H9 (cell line): ENCODE measurements around the gene DLK2. TPM values are rescaled to one million over a fixed set of nuclear protein-coding genes. Genes with fewer than 3 reads are reported as not detected.

Experiments
- DNase-seq: peaks from one replicate; pipeline ENCODE4 v3.0.0-alpha.2; 2017
- H2AFZ ChIP-seq: one replicate; pipeline ENCODE4 v1.6.1; 2013; ENCODE audit warnings: mild to moderate bottlenecking, low read length, control low read depth, moderate library complexity
- H2AK5ac ChIP-seq: 2 replicates; pipeline ENCODE4 v1.6.1; 2013; ENCODE audit warnings: low read length, control low read depth, mixed read lengths; ENCODE audit not compliant: insufficient read length
- H2BK120ac ChIP-seq: one replicate; pipeline ENCODE4 v1.6.1; 2013; ENCODE audit warnings: low read depth, mild to moderate bottlenecking, low read length, control low read depth, inconsistent platforms; ENCODE audit not compliant: poor library complexity, severe bottlenecking
- H2BK12ac ChIP-seq: 2 replicates; pipeline ENCODE4 v1.6.1; 2013; ENCODE audit warnings: low read length, control low read depth, mixed read lengths, low read depth; ENCODE audit not compliant: insufficient read length
- H2BK15ac ChIP-seq: 2 replicates; pipeline ENCODE4 v1.6.1; 2013; ENCODE audit warnings: low read depth, low read length, control low read depth
- H2BK20ac ChIP-seq: one replicate; pipeline ENCODE4 v1.6.1; 2013; ENCODE audit warnings: low read depth, mild to moderate bottlenecking, low read length, control low read depth, inconsistent platforms; ENCODE audit not compliant: poor library complexity, severe bottlenecking
- H2BK5ac ChIP-seq: 2 replicates; pipeline ENCODE4 v1.6.1; 2013; ENCODE audit warnings: low read length, control low read depth, mixed read lengths; ENCODE audit not compliant: insufficient read length
- H3K14ac ChIP-seq: 2 replicates; pipeline ENCODE4 v1.6.1; 2013; ENCODE audit warnings: low read length, control low read depth; ENCODE audit not compliant: insufficient read depth
- H3K18ac ChIP-seq: 2 replicates; pipeline ENCODE4 v1.6.1; 2013; ENCODE audit warnings: low read depth, mild to moderate bottlenecking, mixed read lengths, low read length, control low read depth; ENCODE audit not compliant: insufficient read length
- H3K23ac ChIP-seq: 2 replicates; pipeline ENCODE4 v1.6.1; 2013; ENCODE audit warnings: low read length, control low read depth, mixed read lengths, low read depth; ENCODE audit not compliant: insufficient read length
- H3K23me2 ChIP-seq: 2 replicates; pipeline ENCODE4 v1.6.1; 2013; ENCODE audit warnings: low read depth, mild to moderate bottlenecking, mixed read lengths, low read length, control low read depth; ENCODE audit not compliant: insufficient read length, poor library complexity, severe bottlenecking
- H3K27ac ChIP-seq: 2 replicates; pipeline ENCODE4 v1.5.1; 2013; ENCODE audit warnings: low read length, control low read depth, mixed read lengths, low read depth; ENCODE audit not compliant: insufficient read length
- H3K27me3 ChIP-seq: 2 replicates; pipeline ENCODE4 v1.6.1; 2013; ENCODE audit warnings: low read length, control low read depth, inconsistent platforms; ENCODE audit not compliant: insufficient read depth
- H3K4ac ChIP-seq: 2 replicates; pipeline ENCODE4 v1.6.1; 2013; ENCODE audit warnings: low read depth, mild to moderate bottlenecking, control low read depth, inconsistent platforms, low read length, moderate library complexity
- H3K4me1 ChIP-seq: 2 replicates; pipeline ENCODE4 v1.6.1; 2013; ENCODE audit warnings: low read length, control low read depth, inconsistent platforms; ENCODE audit not compliant: insufficient read depth
- H3K4me2 ChIP-seq: 2 replicates; pipeline ENCODE4 v1.6.1; 2013; ENCODE audit warnings: low read length, control low read depth, mixed read lengths; ENCODE audit not compliant: insufficient read length, insufficient read depth
- H3K56ac ChIP-seq: 2 replicates; pipeline ENCODE4 v1.6.1; 2013; ENCODE audit warnings: low read depth, mild to moderate bottlenecking, mixed read lengths, low read length, control low read depth; ENCODE audit not compliant: insufficient read length
- H3K79me1 ChIP-seq: 2 replicates; pipeline ENCODE4 v1.6.1; 2013; ENCODE audit warnings: low read depth, mild to moderate bottlenecking, moderate library complexity, low read length, control low read depth, inconsistent platforms; ENCODE audit not compliant: insufficient read depth, poor library complexity, severe bottlenecking
- H3K79me2 ChIP-seq: 2 replicates; pipeline ENCODE4 v1.6.1; 2013; ENCODE audit warnings: low read length, control low read depth, inconsistent platforms; ENCODE audit not compliant: insufficient read depth
- H3K9ac ChIP-seq: 2 replicates; pipeline ENCODE4 v1.6.1; 2013; ENCODE audit warnings: low read length, control low read depth, mixed read lengths; ENCODE audit not compliant: insufficient read length; ENCODE audit errors: extremely low read depth
- H3K9me3 ChIP-seq: one replicate; pipeline ENCODE4 v1.6.1; 2013; ENCODE audit warnings: low read depth, low read length, inconsistent platforms; ENCODE audit not compliant: control insufficient read depth
- H3T11ph ChIP-seq: one replicate; pipeline ENCODE4 v1.6.1; 2013; ENCODE audit warnings: mild to moderate bottlenecking, low read length, control low read depth, inconsistent platforms
- H4K20me1 ChIP-seq: one replicate; pipeline ENCODE4 v1.6.1; 2013; ENCODE audit not compliant: control insufficient read depth, insufficient read length, insufficient read depth
- H4K5ac ChIP-seq: 2 replicates; pipeline ENCODE4 v1.6.1; 2013; ENCODE audit warnings: low read depth, mild to moderate bottlenecking, mixed read lengths, low read length, control low read depth; ENCODE audit not compliant: insufficient read length
- H4K8ac ChIP-seq: replicated peaks from 2 replicates; pipeline ENCODE4 v1.6.1; 2013; ENCODE audit warnings: low read length, control low read depth, mixed read lengths, low read depth; ENCODE audit not compliant: insufficient read length
- H4K91ac ChIP-seq: 2 replicates; pipeline ENCODE4 v1.6.1; 2013; ENCODE audit warnings: low read depth, mild to moderate bottlenecking, moderate library complexity, mixed read lengths, low read length, control low read depth; ENCODE audit not compliant: insufficient read length
- H3K27ac Mint-ChIP-seq, 3 experiments: 2 replicates in 2 of 3; 3 replicates in 1 of 3; pipeline ENCODE4 v1.8.0; 2020 to 2021; ENCODE audit warnings: mixed read lengths in 3 of 3, mild to moderate bottlenecking in 1 of 3, moderate library complexity in 1 of 3
- H3K27me3 Mint-ChIP-seq: 2 replicates; pipeline ENCODE4 v1.8.0; 2021; ENCODE audit warnings: low read depth, mild to moderate bottlenecking, moderate library complexity, mixed read lengths
- H3K36me3 Mint-ChIP-seq, 3 experiments: 2 replicates in 2 of 3; 3 replicates in 1 of 3; pipeline ENCODE4 v1.8.0; 2020 to 2021; ENCODE audit warnings: low read depth in 3 of 3, mixed read lengths in 3 of 3; ENCODE audit not compliant: insufficient read depth in 1 of 3
- H3K4me1 Mint-ChIP-seq, 2 experiments: 2 replicates each; pipeline ENCODE4 v1.8.0; 2020; ENCODE audit warnings: mixed read lengths in 2 of 2
- H3K4me3 Mint-ChIP-seq, 2 experiments: 2 replicates in 1 of 2; 3 replicates in 1 of 2; pipeline ENCODE4 v1.8.0; 2020 to 2021; ENCODE audit warnings: mild to moderate bottlenecking in 2 of 2, mixed read lengths in 2 of 2, moderate library complexity in 1 of 2
- H3K9me3 Mint-ChIP-seq, 2 experiments: 2 replicates in 1 of 2; 3 replicates in 1 of 2; pipeline ENCODE4 v1.8.0; 2020; ENCODE audit warnings: mild to moderate bottlenecking in 2 of 2, mixed read lengths in 2 of 2, moderate library complexity in 1 of 2
- CTCF ChIP-seq: fragments of 200-600 bp; sonication (generic); conservative IDR thresholded peaks from 3 replicates; pipeline ENCODE4 v1.8.0; 2021; ENCODE audit warnings: antibody characterized with exemption, mild to moderate bottlenecking
- WGBS: extraction: QIAGEN DNeasy Blood & Tissue Kit; methylation state at CpG from one replicate; pipeline ENCODE4 v1.1.7; 2013; ENCODE audit warnings: missing lambda C conversion rate, low lambda C conversion rate, mixed read lengths; ENCODE audit not compliant: insufficient read length; ENCODE audit errors: extremely low coverage; 5-methylcytosine and 5-hydroxymethylcytosine counted together
- total RNA-seq: library from RNA; stranded (reverse); gene quantifications from 2 replicates; pipeline ENCODE4 v1.2.1, GENCODE V29; 2021

The DLK2 gene
- total RNA-seq, 1 experiment from 2014 or later = 0.96 TPM

GRCh38 chr6:43500921-43501320, 45.6 kb upstream of the DLK2 start:
- Histone ChIP-seq H3K79me1 (no peaks in the 10 kb centered on the region), H2BK12ac (no peak overlapping the region), H3K4me1 (no peaks in the 10 kb centered on the region), H3T11ph (no peak overlapping the region), H3K4me2 (no peak overlapping the region), H2AK5ac (no peak overlapping the region), H2BK20ac (no peak overlapping the region), H3K23ac (no peak overlapping the region), H3K9me3 (no peaks in the 10 kb centered on the region), H3K27ac (no peak overlapping the region), H2AFZ (no peak overlapping the region), H4K91ac (no peak overlapping the region), H3K14ac (no peak overlapping the region), H2BK120ac (no peak overlapping the region), H3K27me3 (no peaks in the 10 kb centered on the region), H3K4ac (no peak overlapping the region), H3K79me2 (no peaks in the 10 kb centered on the region), H4K5ac (no peak overlapping the region), H2BK15ac (no peak overlapping the region), H3K18ac (no peak overlapping the region), H2BK5ac (no peak overlapping the region), H4K8ac (no peak overlapping the region), H3K56ac (no peak overlapping the region), H4K20me1 (peaks cover under 1% of the 10 kb centered on the region), H3K23me2 (no peaks in the 10 kb centered on the region), H3K9ac (no peak overlapping the region)
- no peak for DNase-seq
- peaks cover 5 to 6% of the 10 kb centered on the region in 2 experiments for H3K4me1 Mint-ChIP-seq
- TF ChIP-seq CTCF = no peak
- H3K9me3 Mint-ChIP-seq = no peaks in the 10 kb centered on the region
- H3K36me3 Mint-ChIP-seq = peaks cover 28 to 79% (median 66%) of the 10 kb centered on the region in 3 experiments
- H3K27ac Mint-ChIP-seq = no peak overlapping the region; a peak in 1 of 7 replicates
- H3K4me3 Mint-ChIP-seq = no peak overlapping the region
- no peaks in the 10 kb centered on the region for H3K27me3 Mint-ChIP-seq
- WGBS = no CpG with 5 or more reads among the region's 3 CpGs
